MM.1S (cell line): ENCODE measurements around the gene TMUB2.

ENCODE experiments used
- EZH2 ChIP-seq: fragments of 300-600 bp; sonication (generic); optimal IDR thresholded peaks from 2 replicates; pipeline ENCODE3; 2017; ENCODE audit warnings: low read depth, mild to moderate bottlenecking, antibody characterized with exemption, low read length, mixed read lengths
- TF ChIP-seq, protein P1 (sequence below): fragments of 300-600 bp; sonication (generic); IDR thresholded peaks from 2 replicates; pipeline ENCODE4 v1.5.1; 2016; ENCODE audit warnings: antibody characterized with exemption, low read length, mixed read lengths

DNA sequence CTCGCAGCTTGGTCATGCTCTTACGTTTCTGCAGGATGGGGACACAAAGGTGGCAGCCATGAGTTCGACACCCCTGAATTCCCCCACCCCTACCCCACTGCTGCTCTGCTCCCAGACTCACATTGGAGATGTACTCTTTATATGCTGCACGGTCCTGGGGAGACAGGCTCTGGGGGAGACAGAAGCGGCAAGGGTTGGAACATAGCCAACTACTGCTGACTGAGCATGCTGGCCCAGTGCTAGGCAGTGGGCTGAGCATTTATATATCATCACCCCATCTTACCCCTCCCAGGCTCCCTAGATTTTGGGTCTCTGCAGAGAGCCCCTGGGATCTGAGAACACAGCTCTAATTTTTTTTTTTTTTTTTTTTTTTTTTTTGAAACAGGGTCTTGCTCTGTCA is 21.0 kb downstream of the TMUB2 start:
- TF ChIP-seq, protein P1, sequence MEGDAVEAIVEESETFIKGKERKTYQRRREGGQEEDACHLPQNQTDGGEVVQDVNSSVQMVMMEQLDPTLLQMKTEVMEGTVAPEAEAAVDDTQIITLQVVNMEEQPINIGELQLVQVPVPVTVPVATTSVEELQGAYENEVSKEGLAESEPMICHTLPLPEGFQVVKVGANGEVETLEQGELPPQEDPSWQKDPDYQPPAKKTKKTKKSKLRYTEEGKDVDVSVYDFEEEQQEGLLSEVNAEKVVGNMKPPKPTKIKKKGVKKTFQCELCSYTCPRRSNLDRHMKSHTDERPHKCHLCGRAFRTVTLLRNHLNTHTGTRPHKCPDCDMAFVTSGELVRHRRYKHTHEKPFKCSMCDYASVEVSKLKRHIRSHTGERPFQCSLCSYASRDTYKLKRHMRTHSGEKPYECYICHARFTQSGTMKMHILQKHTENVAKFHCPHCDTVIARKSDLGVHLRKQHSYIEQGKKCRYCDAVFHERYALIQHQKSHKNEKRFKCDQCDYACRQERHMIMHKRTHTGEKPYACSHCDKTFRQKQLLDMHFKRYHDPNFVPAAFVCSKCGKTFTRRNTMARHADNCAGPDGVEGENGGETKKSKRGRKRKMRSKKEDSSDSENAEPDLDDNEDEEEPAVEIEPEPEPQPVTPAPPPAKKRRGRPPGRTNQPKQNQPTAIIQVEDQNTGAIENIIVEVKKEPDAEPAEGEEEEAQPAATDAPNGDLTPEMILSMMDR = no peak
- TF ChIP-seq EZH2 = no peak
